ENCODE measurements around the gene MAGEH1.
"Not testable (repeated sequence)": the region's sequence is repeated elsewhere in the genome, so short reads cannot be mapped to it uniquely, and the experiment has no call there.

Gene MAGEH1

DNA sequence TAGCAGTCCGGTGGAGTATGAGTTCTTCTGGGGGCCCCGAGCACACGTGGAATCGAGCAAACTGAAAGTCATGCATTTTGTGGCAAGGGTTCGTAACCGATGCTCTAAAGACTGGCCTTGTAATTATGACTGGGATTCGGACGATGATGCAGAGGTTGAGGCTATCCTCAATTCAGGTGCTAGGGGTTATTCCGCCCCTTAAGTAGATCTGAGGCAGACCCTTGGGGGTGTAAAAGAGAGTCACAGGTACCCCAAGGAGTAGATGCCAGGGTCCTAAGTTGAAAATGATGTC lies 852 bp downstream of the MAGEH1 start:
- H3K27ac ChIP-seq = peak overlapping the region; percentile 82
- no peak for DNase-seq
- no peaks in the 10 kb centered on the region for H3K27me3 ChIP-seq (replicated peaks)
- TF ChIP-seq, protein P1, sequence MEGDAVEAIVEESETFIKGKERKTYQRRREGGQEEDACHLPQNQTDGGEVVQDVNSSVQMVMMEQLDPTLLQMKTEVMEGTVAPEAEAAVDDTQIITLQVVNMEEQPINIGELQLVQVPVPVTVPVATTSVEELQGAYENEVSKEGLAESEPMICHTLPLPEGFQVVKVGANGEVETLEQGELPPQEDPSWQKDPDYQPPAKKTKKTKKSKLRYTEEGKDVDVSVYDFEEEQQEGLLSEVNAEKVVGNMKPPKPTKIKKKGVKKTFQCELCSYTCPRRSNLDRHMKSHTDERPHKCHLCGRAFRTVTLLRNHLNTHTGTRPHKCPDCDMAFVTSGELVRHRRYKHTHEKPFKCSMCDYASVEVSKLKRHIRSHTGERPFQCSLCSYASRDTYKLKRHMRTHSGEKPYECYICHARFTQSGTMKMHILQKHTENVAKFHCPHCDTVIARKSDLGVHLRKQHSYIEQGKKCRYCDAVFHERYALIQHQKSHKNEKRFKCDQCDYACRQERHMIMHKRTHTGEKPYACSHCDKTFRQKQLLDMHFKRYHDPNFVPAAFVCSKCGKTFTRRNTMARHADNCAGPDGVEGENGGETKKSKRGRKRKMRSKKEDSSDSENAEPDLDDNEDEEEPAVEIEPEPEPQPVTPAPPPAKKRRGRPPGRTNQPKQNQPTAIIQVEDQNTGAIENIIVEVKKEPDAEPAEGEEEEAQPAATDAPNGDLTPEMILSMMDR (IDR thresholded peaks at IDR 0.05; ENCODE audit: low read depth, low read length, missing control alignments) = no peak
- H3K4me3 ChIP-seq (ENCODE audit: low read depth, low read length) = peak overlapping the region; percentile 64
- in situ Hi-C loops (cut with HindIII; ENCODE audit: low pct_ligation_motif_present, low sequenced_read_pairs) = no loop called here
- no peaks in the 10 kb centered on the region for H3K36me3 ChIP-seq (replicated peaks)

- H3K4me3 ChIP-seq (ENCODE audit: low read depth, low read length); H3K27me3 ChIP-seq (replicated peaks); H3K36me3 ChIP-seq (replicated peaks); DNase-seq; H3K27ac ChIP-seq; in situ Hi-C loops (cut with HindIII; ENCODE audit: low pct_ligation_motif_present, low sequenced_read_pairs): not testable (repeated sequence)
These were observed 3.8 kb downstream of the MAGEH1 start for GRCh38 chrX:55455708-55456107.

DNA sequence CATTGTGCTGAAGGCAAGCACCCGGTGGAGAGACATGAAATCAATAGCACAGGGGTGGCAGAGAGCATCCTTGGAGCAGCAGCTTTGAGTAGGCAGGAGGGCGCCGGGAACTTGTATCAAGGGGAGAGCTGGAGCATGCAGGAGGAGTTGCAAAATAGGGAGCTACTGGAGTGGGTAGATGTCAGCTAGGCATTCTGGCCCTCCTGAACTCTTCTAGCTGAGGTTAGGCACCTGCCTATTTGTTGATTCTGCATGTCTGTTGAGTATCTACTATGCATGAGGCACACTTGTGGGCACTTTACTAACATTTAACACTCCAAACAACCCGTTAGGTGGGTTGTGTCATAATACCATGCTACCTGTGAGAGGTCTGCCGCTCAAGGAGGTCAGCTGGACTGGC lies 7.5 kb downstream of the MAGEH1 start:
- H3K27me3 ChIP-seq (replicated peaks); H3K27ac ChIP-seq; H3K4me3 ChIP-seq (ENCODE audit: low read depth, low read length); in situ Hi-C loops (cut with HindIII; ENCODE audit: low pct_ligation_motif_present, low sequenced_read_pairs); H3K36me3 ChIP-seq (replicated peaks); DNase-seq: not testable (repeated sequence)

DNA sequence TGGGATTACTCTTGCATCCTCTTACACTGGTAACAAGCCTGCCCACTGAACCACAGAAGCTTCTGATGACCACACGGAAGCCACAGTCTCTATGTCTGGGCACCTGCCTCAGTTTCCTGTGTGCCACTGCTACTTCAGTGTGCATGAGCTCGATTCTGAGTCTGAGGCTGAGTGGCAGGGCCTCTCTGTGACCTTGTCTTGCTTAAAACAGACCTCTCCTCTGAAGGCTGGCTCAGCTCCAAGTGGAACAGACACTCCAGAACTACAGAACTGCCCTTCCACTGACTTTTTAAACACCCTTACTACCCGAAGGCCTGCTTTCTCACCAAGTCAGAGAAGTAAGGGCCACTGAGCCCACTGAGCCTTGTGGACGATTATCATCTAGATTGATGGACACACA lies 8.0 kb downstream of the MAGEH1 start:
- H3K36me3 ChIP-seq (replicated peaks); H3K4me3 ChIP-seq (ENCODE audit: low read depth, low read length); H3K27ac ChIP-seq; H3K27me3 ChIP-seq (replicated peaks); DNase-seq; in situ Hi-C loops (cut with HindIII; ENCODE audit: low pct_ligation_motif_present, low sequenced_read_pairs): not testable (repeated sequence)

GRCh38 chrX:55464050-55464449 lies 12.1 kb downstream of the MAGEH1 start:
- DNase-seq; H3K36me3 ChIP-seq (replicated peaks); H3K4me3 ChIP-seq (ENCODE audit: low read depth, low read length); H3K27me3 ChIP-seq (replicated peaks); H3K27ac ChIP-seq; in situ Hi-C loops (cut with HindIII; ENCODE audit: low pct_ligation_motif_present, low sequenced_read_pairs): not testable (repeated sequence)

DNA sequence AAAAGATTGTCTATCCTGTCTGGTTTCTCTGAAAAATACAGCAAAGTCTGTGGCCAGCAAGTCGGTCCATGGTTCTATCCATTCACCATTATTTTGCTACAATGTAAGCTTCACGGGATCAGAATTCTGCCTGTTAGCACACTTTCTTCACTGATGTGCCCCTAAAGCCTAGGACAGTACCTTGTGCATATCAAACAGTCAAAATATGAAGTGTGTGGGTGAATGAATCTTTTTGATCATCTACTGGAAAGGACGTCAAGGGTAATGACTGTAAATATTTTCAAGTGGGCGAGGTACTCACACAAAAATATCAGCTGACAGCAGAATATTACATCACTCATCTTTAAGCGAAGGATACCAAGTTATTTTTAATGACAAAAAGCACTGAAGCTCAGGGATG lies 13.2 kb downstream of the MAGEH1 start:
- H3K27ac ChIP-seq; H3K4me3 ChIP-seq (ENCODE audit: low read depth, low read length); DNase-seq; in situ Hi-C loops (cut with HindIII; ENCODE audit: low pct_ligation_motif_present, low sequenced_read_pairs); H3K27me3 ChIP-seq (replicated peaks); H3K36me3 ChIP-seq (replicated peaks): not testable (repeated sequence)

GRCh38 chrX:55465791-55466190 lies 13.9 kb downstream of the MAGEH1 start:
- H3K4me3 ChIP-seq (ENCODE audit: low read depth, low read length); in situ Hi-C loops (cut with HindIII; ENCODE audit: low pct_ligation_motif_present, low sequenced_read_pairs); H3K36me3 ChIP-seq (replicated peaks); DNase-seq; H3K27ac ChIP-seq; H3K27me3 ChIP-seq (replicated peaks): not testable (repeated sequence)

- H3K27me3 ChIP-seq (replicated peaks); H3K4me3 ChIP-seq (ENCODE audit: low read depth, low read length); DNase-seq; H3K36me3 ChIP-seq (replicated peaks); H3K27ac ChIP-seq; in situ Hi-C loops (cut with HindIII; ENCODE audit: low pct_ligation_motif_present, low sequenced_read_pairs): not testable (repeated sequence)
These were observed 28.0 kb downstream of the MAGEH1 start for GRCh38 chrX:55479956-55480355.

GRCh38 chrX:55480390-55481062 lies 28.6 kb downstream of the MAGEH1 start:
- Histone ChIP-seq H3K27ac (no peak overlapping the region), H3K4me3 (ENCODE audit: low read depth, low read length) (no peak overlapping the region), H3K36me3 (replicated peaks) (no peaks in the 10 kb centered on the region), H3K27me3 (replicated peaks) (no peaks in the 10 kb centered on the region)
- in situ Hi-C loops (cut with HindIII; ENCODE audit: low pct_ligation_motif_present, low sequenced_read_pairs) = no loop called here
- DNase-seq = no peak
- TF ChIP-seq, protein P1 (IDR thresholded peaks at IDR 0.05; ENCODE audit: low read depth, low read length, missing control alignments) = no peak

Measured in brain microvascular endothelial cell (primary cell).